ENCODE results near the gene PLEKHO2.

The PLEKHO2 gene

GRCh38 chr15:64857421-64857820, 15.7 kb downstream of the PLEKHO2 start:
- TF ChIP-seq CTCF (IDR thresholded peaks at IDR 0.05; ENCODE audit: insufficient read depth, low read depth, low read length, missing control alignments) = no peak
- no peak overlapping the region for H3K4me3 ChIP-seq (ENCODE audit: low read depth, low read length)
- DNase-seq (ENCODE audit: low read depth) = no peak

- no peak for DNase-seq (ENCODE audit: low read depth)
- TF ChIP-seq CTCF (IDR thresholded peaks at IDR 0.05; ENCODE audit: insufficient read depth, low read depth, low read length, missing control alignments) = no peak
- H3K4me3 ChIP-seq (ENCODE audit: low read depth, low read length) = no peak overlapping the region
Measured at GRCh38 chr15:64858021-64858575, 16.4 kb downstream of the PLEKHO2 start.

GRCh38 chr15:64859226-64859625, 17.5 kb downstream of the PLEKHO2 start:
- DNase-seq (ENCODE audit: low read depth) = no peak
- H3K4me3 ChIP-seq (ENCODE audit: low read depth, low read length) = no peak overlapping the region
- no peak for TF ChIP-seq CTCF (IDR thresholded peaks at IDR 0.05; ENCODE audit: insufficient read depth, low read depth, low read length, missing control alignments)

GRCh38 chr15:64861331-64861730, 19.6 kb downstream of the PLEKHO2 start:
- no peak overlapping the region for H3K4me3 ChIP-seq (ENCODE audit: low read depth, low read length)
- no peak for DNase-seq (ENCODE audit: low read depth)
- no peak for TF ChIP-seq CTCF (IDR thresholded peaks at IDR 0.05; ENCODE audit: insufficient read depth, low read depth, low read length, missing control alignments)

- no peak for DNase-seq (ENCODE audit: low read depth)
- H3K4me3 ChIP-seq (ENCODE audit: low read depth, low read length) = no peak overlapping the region
Measured at GRCh38 chr15:64861960-64862359, 20.2 kb downstream of the PLEKHO2 start.

GRCh38 chr15:64862408-64862807, 20.7 kb downstream of the PLEKHO2 start:
- no peak overlapping the region for H3K4me3 ChIP-seq (ENCODE audit: low read depth, low read length)
- no peak for TF ChIP-seq CTCF (IDR thresholded peaks at IDR 0.05; ENCODE audit: insufficient read depth, low read depth, low read length, missing control alignments)
- no peak for DNase-seq (ENCODE audit: low read depth)

More at GRCh38 chr15:64861960-64862359, 20.2 kb downstream of the PLEKHO2 start:
- no peak for TF ChIP-seq CTCF (IDR thresholded peaks at IDR 0.05; ENCODE audit: insufficient read depth, low read depth, low read length, missing control alignments)

- no peak for DNase-seq (ENCODE audit: low read depth)
- no peak overlapping the region for H3K4me3 ChIP-seq (ENCODE audit: low read depth, low read length)
- no peak for TF ChIP-seq CTCF (IDR thresholded peaks at IDR 0.05; ENCODE audit: insufficient read depth, low read depth, low read length, missing control alignments)
Measured at GRCh38 chr15:64864068-64864467, 22.4 kb downstream of the PLEKHO2 start.

Measured in GM12865 (cell line).